Vagina (tissue), 2 donors: Measurements from ENCODE around the gene PLP2.

Source experiments
- POLR2A ChIP-seq, 2 donors: fragments of 450-650 bp; IDR thresholded peaks; one replicate each; pipeline ENCODE4 v1.6.1; 2017; ENCODE audit warnings: antibody characterized with exemption in 2 of 2, mild to moderate bottlenecking in 2 of 2, moderate library complexity in 2 of 2
- TF ChIP-seq, protein P1 (sequence below), 3 experiments: fragments of 450-650 bp in 2 of 3; fragments of 200-600 bp in 1 of 3; sonication (generic) in 1 of 3; IDR thresholded peaks; one replicate each; pipeline ENCODE4 v1.5.1; 2017 to 2019; ENCODE audit warnings: antibody characterized with exemption in 3 of 3, mild to moderate bottlenecking in 2 of 3, moderate library complexity in 2 of 3

DNA sequence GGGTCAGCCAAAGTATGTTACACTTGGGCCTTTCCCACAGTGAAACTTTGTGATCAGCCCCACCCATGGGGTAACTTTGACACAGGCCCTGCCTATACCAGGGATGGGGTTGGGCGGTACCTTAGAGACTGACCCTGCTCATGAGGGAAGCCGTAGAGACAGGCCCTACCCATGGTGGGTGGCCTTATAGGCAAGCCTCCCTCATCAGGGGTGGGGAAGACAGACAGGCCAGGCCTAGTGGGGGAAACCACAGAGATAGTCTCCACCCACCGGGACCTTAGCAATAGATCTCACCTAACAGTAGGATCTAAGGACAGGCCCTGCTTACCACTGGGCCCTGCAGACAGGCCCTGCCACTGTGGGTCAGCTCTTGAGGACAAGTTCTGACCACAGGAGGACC, 6.8 kb downstream of the PLP2 start:
- TF ChIP-seq, protein P1, sequence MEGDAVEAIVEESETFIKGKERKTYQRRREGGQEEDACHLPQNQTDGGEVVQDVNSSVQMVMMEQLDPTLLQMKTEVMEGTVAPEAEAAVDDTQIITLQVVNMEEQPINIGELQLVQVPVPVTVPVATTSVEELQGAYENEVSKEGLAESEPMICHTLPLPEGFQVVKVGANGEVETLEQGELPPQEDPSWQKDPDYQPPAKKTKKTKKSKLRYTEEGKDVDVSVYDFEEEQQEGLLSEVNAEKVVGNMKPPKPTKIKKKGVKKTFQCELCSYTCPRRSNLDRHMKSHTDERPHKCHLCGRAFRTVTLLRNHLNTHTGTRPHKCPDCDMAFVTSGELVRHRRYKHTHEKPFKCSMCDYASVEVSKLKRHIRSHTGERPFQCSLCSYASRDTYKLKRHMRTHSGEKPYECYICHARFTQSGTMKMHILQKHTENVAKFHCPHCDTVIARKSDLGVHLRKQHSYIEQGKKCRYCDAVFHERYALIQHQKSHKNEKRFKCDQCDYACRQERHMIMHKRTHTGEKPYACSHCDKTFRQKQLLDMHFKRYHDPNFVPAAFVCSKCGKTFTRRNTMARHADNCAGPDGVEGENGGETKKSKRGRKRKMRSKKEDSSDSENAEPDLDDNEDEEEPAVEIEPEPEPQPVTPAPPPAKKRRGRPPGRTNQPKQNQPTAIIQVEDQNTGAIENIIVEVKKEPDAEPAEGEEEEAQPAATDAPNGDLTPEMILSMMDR (IDR thresholded peaks at IDR 0.05): no peak
- no peak for TF ChIP-seq POLR2A (IDR thresholded peaks at IDR 0.05)
